Suprapubic skin (tissue), 3 donors: ENCODE measurements around the gene LAMTOR2.

Experiments
- POLR2AphosphoS5 ChIP-seq, 3 donors: sonication (generic); formaldehyde crosslinking; IDR thresholded peaks; one replicate each; pipeline ENCODE4 v1.6.1; 2017; ENCODE audit warnings: antibody characterized with exemption in 3 of 3
- TF ChIP-seq, protein P1 (sequence below), 2 donors: fragments of 200-600 bp in 1 of 2; fragments of 450-650 bp in 1 of 2; sonication (generic) in 1 of 2; IDR thresholded peaks; one replicate each; pipeline ENCODE4 v1.5.1; 2016 to 2019; ENCODE audit warnings: antibody characterized with exemption in 2 of 2, mild to moderate bottlenecking in 1 of 2, moderate library complexity in 1 of 2

DNA sequence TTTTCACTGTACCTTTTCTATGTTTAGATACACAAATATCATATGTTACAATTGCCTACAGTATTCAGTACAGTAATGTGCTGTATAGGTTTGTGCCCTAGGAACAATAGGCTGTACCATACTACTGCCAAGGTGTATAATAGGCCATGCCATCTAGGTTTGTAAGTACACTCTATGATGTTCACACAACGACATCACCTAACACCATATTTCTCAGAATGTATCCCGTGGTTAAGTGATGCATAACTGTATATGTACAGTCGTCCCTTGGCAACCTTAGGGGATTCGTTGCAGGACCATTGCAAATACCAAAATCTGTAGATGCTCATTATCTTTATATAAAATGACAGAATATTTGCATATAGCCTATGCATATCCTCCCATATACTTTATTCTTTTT is 28.0 kb upstream of the LAMTOR2 start:
- TF ChIP-seq, protein P1, sequence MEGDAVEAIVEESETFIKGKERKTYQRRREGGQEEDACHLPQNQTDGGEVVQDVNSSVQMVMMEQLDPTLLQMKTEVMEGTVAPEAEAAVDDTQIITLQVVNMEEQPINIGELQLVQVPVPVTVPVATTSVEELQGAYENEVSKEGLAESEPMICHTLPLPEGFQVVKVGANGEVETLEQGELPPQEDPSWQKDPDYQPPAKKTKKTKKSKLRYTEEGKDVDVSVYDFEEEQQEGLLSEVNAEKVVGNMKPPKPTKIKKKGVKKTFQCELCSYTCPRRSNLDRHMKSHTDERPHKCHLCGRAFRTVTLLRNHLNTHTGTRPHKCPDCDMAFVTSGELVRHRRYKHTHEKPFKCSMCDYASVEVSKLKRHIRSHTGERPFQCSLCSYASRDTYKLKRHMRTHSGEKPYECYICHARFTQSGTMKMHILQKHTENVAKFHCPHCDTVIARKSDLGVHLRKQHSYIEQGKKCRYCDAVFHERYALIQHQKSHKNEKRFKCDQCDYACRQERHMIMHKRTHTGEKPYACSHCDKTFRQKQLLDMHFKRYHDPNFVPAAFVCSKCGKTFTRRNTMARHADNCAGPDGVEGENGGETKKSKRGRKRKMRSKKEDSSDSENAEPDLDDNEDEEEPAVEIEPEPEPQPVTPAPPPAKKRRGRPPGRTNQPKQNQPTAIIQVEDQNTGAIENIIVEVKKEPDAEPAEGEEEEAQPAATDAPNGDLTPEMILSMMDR (IDR thresholded peaks at IDR 0.05), result no peak
- TF ChIP-seq POLR2AphosphoS5 (IDR thresholded peaks at IDR 0.05), result no peak
